Fibroblast of the aortic adventitia (primary cell): ENCODE results near the gene VCL. TPM values are rescaled to one million over a fixed set of nuclear protein-coding genes. Genes with fewer than 3 reads are reported as not detected.
A peak's percentile ranks its signal among the peaks of the same experiment; 100 is the strongest.
"Not testable (repeated sequence)": the region's sequence is repeated elsewhere in the genome, so short reads cannot be mapped to it uniquely, and the experiment has no call there.

Experiments used
- DNase-seq: peaks from one replicate; pipeline ENCODE4 v3.0.0-alpha.2; 2010; ENCODE audit warnings: low read depth
- H3K4me3 ChIP-seq: 2 replicates; pipeline ENCODE4 v1.5.1; 2011; ENCODE audit warnings: low read depth, mild to moderate bottlenecking, control low read depth, low read length, moderate library complexity
- total RNA-seq: library from RNA; depleted of rRNA; stranded (reverse); fragments of >200 nt; gene quantifications from 2 replicates; pipeline ENCODE4 v1.2.3, GENCODE V29; 2012; ENCODE audit warnings: low replicate concordance
- TF ChIP-seq, protein P1 (sequence below): IDR thresholded peaks from 2 replicates; pipeline ENCODE4 v1.5.1; 2011; ENCODE audit warnings: mild to moderate bottlenecking, low read length, control low read depth, inconsistent platforms; ENCODE audit not compliant: insufficient read depth

VCL gene
- total RNA-seq, 1 donor = 176 TPM

- TF ChIP-seq, protein P1, sequence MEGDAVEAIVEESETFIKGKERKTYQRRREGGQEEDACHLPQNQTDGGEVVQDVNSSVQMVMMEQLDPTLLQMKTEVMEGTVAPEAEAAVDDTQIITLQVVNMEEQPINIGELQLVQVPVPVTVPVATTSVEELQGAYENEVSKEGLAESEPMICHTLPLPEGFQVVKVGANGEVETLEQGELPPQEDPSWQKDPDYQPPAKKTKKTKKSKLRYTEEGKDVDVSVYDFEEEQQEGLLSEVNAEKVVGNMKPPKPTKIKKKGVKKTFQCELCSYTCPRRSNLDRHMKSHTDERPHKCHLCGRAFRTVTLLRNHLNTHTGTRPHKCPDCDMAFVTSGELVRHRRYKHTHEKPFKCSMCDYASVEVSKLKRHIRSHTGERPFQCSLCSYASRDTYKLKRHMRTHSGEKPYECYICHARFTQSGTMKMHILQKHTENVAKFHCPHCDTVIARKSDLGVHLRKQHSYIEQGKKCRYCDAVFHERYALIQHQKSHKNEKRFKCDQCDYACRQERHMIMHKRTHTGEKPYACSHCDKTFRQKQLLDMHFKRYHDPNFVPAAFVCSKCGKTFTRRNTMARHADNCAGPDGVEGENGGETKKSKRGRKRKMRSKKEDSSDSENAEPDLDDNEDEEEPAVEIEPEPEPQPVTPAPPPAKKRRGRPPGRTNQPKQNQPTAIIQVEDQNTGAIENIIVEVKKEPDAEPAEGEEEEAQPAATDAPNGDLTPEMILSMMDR = no peak
- no peak overlapping the region for H3K4me3 ChIP-seq
- DNase-seq = no peak
Observed at GRCh38 chr10:74011017-74011416, 13.1 kb downstream of the VCL start.

DNA sequence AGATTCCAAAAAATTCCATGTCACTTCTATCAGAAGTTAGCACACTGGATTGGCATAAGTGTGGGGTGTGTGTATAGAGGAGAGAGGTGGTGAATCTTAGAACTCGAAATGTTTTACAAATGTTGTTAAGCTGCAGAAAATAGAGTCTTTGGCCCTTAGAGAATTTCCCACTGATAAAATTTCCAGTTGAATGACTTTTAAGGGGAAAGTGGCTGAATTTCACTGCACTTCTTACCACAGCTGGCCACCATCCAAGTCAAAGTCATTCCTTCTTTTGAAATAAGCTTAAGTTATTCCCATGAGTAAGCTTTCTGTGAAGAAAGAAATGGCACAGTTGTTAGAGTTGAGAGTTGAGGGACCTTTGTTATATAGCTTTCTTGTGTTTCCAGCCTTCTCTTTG is 13.9 kb downstream of the VCL start:
- peak; percentile 96 for DNase-seq
- H3K4me3 ChIP-seq = no peak overlapping the region
- TF ChIP-seq, protein P1 = no peak

GRCh38 chr10:74012480-74012879 is 14.6 kb downstream of the VCL start:
- DNase-seq = no peak
- H3K4me3 ChIP-seq = no peak overlapping the region
- TF ChIP-seq, protein P1 = no peak

DNA sequence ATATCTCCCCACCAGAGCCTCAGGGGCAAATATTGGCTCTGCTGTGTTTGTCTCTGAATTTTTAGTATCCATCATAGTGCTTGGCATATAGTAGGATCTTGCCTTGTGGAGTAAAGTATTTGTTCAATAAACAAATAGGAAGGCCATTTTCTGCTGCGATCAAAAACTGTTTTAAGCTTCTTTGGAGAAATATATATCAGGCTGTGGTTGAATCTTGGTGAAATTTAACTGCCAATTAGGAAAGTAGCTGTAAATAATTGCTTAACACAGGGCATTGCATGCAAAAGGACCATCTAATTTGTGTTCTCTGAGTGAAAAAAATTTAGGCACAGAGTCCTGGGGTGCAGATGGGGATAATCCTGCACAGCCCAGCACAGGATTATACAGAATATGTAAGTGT is 15.1 kb downstream of the VCL start:
- TF ChIP-seq, protein P1 = no peak
- no peak for DNase-seq

GRCh38 chr10:74014574-74014973 is 16.7 kb downstream of the VCL start:
- not testable (repeated sequence) for DNase-seq, H3K4me3 ChIP-seq

More for the DNA sequence above, 15.1 kb downstream of the VCL start:
- no peak overlapping the region for H3K4me3 ChIP-seq

DNA sequence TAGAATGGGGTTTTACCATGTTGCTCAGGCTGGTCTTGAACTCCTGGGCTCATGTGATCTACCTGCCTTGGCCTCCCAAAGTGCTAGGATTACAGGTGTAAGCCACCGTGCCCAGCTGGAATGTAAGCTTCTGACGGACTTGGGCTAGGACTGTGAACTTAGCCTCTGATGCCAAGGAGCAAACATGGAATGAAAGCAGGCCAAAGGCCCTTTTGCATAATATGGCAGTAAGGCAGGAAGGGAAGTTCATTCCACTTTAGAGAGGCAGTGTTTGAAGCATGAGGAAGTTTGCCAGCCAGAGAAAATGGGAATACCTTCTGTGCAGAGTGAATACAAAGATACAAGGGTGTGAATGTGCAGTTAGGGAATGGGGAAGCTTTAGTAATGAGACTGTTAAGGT is 20.3 kb downstream of the VCL start:
- DNase-seq = no peak
- H3K4me3 ChIP-seq = no peak overlapping the region
- TF ChIP-seq, protein P1 = no peak

- TF ChIP-seq, protein P1 = no peak
- peak; percentile 86 for DNase-seq
- no peak overlapping the region for H3K4me3 ChIP-seq
Observed at GRCh38 chr10:74021248-74022055, 23.5 kb downstream of the VCL start.
